NCI-H2196 (cell line): ENCODE data around the gene CEACAM18.
"Not testable (repeated sequence)": the region's sequence is repeated elsewhere in the genome, so short reads cannot be mapped to it uniquely, and the experiment has no call there.

ENCODE experiments used
- DNase-seq: peaks from one replicate; lab custom pipeline; 2025; ENCODE audit not compliant: unreplicated experiment; lab: John Stamatoyannopoulos, UW

Gene CEACAM18

GRCh38 chr19:51460164-51460992 lies 18.0 kb upstream of the CEACAM18 start:
- no peak for DNase-seq

- DNase-seq, result no peak
Measured at GRCh38 chr19:51461723-51462161, 16.6 kb upstream of the CEACAM18 start.

GRCh38 chr19:51462276-51462675 lies 16.1 kb upstream of the CEACAM18 start:
- DNase-seq, result no peak

GRCh38 chr19:51462681-51463080 lies 15.7 kb upstream of the CEACAM18 start:
- no peak for DNase-seq

DNA sequence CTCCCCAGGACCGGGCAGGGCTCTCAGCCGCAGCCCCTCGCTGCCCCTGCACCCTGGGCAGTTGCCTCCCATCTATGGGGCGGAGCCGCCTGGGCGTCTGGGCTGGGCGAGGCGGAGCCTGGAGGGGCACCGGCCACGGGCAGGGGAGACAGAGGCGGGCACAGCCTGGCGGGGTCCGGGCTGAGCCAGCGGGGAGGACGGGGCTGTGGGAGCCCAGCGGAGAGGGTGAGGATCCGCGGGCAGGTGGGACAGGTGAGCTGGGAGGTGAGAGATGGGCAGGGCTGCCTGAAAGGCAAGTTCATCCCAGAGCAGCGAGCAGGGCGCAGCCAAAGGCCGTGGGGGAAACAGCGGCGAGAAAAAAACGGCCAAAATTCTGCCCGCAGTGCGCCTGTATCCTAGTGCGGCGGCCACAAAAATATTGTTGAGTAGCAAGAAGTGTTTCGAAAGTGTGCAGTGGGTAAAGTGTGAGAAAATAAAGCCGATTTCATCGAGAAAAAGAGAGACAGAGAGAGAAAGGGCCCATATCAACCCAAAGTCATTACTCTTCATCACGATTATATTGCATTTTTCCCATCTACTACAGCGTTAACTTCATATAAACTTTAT lies 14.3 kb upstream of the CEACAM18 start:
- DNase-seq, result not testable (repeated sequence)

GRCh38 chr19:51466723-51467122 lies 11.6 kb upstream of the CEACAM18 start:
- no peak for DNase-seq

DNA sequence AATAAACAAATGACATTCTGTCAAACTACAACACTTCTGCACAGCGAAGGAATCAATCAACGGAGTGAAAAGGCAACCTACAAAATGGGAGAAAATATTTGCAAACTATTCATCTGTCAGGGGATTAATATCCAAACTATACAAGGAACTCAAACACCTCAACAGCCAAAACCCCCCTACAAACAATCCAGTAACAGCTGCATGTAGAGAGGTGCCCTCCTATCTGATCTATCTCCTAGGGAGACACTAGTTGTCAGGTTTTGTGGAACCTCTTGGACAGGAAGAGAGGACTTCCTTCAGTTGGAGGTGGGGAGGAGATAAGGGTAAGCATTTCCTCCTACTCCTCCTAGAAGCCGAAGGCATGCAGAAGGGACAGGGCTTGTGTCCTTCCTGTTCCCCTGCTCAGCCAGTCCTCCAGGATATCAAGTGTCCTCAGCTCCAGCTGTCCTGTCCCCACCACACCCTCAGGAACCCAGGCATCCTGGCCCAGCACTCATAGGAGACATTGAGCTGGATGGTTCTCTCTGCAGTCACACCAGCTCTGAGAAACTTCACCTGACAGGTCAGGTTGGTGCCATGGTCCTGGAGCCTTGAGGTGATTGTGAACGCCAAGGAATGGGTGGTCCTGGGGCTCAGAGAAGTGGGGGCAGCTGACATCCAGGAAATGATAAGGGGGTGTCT lies 10.3 kb upstream of the CEACAM18 start:
- DNase-seq, result no peak

- DNase-seq, result no peak
Measured at GRCh38 chr19:51468545-51468920, 9.8 kb upstream of the CEACAM18 start.

DNA sequence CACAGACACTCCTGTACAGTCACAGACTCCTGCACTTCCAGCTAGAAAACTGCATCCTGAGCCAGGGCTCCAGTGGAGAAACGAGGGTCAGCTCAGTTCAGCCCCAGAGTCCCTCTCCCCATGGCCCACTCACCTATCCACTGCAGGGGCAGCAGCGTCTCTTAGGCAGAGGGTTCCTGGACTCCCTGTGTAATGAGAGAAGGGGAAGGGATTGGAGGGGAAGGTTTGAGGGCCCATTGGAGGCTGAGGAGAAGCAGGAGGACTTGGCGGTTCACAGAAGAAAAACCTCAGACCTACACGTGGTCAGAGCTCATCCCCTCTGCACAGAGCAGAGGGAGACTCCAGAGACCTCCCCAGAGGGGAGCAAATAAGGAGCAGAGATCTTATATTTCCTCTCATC lies 9.2 kb upstream of the CEACAM18 start:
- no peak for DNase-seq

DNA sequence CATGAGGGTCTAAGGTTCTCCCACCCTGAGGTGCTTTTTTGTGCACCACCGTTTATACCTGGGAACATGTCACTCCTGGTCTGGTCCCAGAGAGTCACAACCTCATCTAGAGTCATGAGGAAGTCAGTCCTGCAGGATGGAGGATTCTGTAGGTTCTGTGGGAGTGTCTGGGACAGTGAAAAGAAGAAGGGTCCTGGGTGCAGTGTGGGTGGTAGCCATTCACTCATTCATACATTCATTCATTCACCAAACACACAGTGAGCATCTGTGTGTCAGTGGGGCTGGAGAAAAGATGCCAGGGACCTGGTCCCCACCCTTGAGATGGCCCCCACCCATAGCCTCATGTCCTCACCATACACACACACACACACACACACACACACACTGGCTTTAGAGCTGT lies 8.7 kb upstream of the CEACAM18 start:
- no peak for DNase-seq

DNA sequence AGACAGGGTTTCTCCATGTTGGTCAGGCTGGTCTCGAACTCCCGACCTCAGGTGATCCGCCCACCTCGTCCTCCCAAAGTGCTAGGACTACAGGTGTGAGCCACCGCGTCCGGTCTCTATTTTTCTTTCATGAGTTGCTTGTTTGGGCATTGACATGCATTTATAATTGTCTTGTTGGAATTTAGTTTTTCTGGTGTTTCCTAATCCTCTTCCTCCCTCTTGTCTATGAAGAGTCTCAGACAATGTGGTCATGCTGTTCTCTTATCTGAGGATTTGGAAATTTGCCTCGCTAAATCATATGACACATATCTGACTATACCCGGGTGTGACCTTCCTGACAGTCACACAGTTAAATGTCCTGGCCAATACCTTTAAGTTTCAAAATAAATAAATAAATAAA lies 7.4 kb upstream of the CEACAM18 start:
- DNase-seq, result no peak

DNA sequence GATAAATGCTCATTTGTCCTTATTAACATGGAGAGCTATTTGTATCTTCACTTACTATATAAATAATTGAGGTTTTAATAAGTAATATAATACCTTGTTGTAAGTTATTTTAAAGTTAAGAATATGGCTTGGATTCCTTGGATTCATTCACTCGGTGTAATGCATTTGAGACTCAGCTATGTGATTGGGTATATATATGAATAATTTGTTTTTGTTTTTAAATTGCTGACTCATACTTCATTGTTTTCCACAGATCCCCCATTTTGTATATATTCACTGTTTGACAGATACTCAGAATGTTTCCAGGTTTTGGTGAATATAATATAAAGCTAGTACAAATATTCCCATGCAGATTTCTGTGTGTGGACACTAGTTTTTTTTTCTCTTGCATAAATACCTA lies 6.8 kb upstream of the CEACAM18 start:
- DNase-seq, result no peak

DNA sequence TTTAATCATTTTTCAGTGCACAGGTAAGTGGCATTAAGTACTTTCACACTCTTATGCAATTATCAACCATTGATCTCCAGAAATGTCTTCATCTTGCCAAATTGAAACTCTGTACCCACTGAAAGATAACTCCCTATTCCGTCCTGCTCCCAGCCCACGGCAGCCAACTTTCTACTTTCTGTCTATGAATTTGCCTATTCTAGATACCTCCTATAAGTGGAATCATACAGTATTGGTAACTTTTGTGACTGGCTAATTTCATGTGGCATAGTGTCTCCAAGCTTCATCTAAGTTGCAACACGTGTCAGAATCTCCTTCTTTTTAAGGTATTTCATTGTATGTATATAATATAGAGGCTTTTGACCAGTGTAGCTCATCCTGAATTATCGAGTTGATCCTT lies 5.7 kb upstream of the CEACAM18 start:
- DNase-seq, result no peak

GRCh38 chr19:51473009-51473707 lies 5.2 kb upstream of the CEACAM18 start:
- DNase-seq, result peak; percentile 68

GRCh38 chr19:51476164-51476563 lies 2.2 kb upstream of the CEACAM18 start:
- no peak for DNase-seq

GRCh38 chr19:51477344-51477743 lies 995 bp upstream of the CEACAM18 start:
- no peak for DNase-seq

DNA sequence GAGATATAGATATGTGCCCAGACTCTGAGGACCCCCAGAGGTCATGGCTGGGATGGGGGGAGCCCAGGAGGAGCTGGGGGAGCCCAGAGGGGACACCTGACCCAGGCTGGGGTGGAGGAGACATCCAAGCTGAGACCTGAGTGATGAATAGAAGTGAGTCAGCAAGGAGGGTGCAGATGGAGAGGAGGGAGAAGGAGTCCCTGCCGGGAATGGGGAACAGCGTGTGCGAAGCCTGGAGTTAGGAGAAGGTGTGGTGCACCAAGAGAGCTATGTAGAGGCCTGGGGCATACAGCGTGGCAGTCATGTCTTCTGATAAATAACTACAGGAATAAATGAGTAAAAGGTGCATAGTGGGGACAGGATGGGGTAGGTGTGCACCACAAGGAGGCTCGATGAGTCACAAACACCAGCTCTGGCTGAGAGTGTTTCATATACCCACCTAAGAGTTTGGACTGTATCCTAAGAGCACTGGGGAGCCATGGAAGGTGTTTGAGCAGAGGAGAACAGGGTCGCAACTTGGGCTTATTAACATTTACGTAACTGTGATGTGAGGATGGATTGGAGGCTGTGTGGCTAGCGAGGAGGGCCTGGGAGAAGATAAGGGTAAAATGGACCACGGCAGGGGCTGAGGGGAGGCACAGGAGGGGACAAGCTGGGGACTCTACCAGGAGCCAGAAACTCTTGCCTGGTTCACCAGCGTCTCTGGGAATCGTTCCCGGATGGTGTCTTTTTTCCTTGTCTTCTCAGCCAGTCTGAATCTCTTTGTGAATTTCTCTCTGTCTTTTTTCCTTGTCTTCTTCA lies 1.4 kb downstream of the CEACAM18 start:
- DNase-seq, result no peak

DNA sequence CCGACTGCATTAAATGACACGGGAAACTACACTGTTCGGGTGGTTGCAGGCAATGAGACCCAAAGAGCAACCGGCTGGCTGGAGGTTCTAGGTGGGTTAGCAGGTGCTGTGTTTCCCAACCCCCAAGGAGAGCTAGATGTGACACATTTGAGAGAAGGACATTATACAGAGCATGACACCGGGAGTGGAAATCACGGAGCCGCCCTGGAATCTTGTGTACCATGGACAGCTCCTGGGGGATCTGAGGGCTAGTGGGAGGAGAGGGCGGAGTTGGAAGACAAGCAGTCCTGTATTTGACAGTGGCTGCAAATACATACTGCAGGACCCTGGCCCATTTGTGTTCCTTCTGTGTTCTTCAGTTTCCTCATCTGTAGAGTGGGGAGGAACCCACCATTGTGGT lies 2.3 kb downstream of the CEACAM18 start:
- DNase-seq, result no peak

- no peak for DNase-seq
Measured at GRCh38 chr19:51485960-51486660, 7.8 kb downstream of the CEACAM18 start.

- DNase-seq, result no peak
Measured at GRCh38 chr19:51488491-51488890, 10.2 kb downstream of the CEACAM18 start.
